Sigmoid colon (tissue), 3 donors: ENCODE data around the gene ALDH1L2.

Experiments
- POLR2A ChIP-seq, 2 donors: fragments of 450-650 bp; IDR thresholded peaks; one replicate each; pipeline ENCODE4 v1.6.1; 2016; ENCODE audit warnings: antibody characterized with exemption in 2 of 2, mild to moderate bottlenecking in 2 of 2, moderate library complexity in 2 of 2
- TF ChIP-seq, protein P1 (sequence below), 4 experiments: fragments of 450-650 bp in 3 of 4; fragments of 200-600 bp in 1 of 4; IDR thresholded peaks; one replicate each; pipeline ENCODE4 v1.5.1; 2016 to 2019; ENCODE audit warnings: antibody characterized with exemption in 4 of 4, mild to moderate bottlenecking in 3 of 4, moderate library complexity in 2 of 4

GRCh38 chr12:104975587-104976343, 108.5 kb downstream of the ALDH1L2 start:
- TF ChIP-seq, protein P1, sequence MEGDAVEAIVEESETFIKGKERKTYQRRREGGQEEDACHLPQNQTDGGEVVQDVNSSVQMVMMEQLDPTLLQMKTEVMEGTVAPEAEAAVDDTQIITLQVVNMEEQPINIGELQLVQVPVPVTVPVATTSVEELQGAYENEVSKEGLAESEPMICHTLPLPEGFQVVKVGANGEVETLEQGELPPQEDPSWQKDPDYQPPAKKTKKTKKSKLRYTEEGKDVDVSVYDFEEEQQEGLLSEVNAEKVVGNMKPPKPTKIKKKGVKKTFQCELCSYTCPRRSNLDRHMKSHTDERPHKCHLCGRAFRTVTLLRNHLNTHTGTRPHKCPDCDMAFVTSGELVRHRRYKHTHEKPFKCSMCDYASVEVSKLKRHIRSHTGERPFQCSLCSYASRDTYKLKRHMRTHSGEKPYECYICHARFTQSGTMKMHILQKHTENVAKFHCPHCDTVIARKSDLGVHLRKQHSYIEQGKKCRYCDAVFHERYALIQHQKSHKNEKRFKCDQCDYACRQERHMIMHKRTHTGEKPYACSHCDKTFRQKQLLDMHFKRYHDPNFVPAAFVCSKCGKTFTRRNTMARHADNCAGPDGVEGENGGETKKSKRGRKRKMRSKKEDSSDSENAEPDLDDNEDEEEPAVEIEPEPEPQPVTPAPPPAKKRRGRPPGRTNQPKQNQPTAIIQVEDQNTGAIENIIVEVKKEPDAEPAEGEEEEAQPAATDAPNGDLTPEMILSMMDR (IDR thresholded peaks at IDR 0.05): no peak
- no peak for TF ChIP-seq POLR2A (IDR thresholded peaks at IDR 0.05)
